GM19324 (cell line): ENCODE data around the gene PRSS16.

Source experiments
- ATAC-seq: cut with Tn5 transposase; IDR thresholded peaks from one replicate; pipeline ENCODE4 v1.9.1; 2021; ENCODE audit warnings: mild to moderate bottlenecking, moderate library complexity; ENCODE audit not compliant: unreplicated experiment, low FRiP score

The PRSS16 gene

DNA sequence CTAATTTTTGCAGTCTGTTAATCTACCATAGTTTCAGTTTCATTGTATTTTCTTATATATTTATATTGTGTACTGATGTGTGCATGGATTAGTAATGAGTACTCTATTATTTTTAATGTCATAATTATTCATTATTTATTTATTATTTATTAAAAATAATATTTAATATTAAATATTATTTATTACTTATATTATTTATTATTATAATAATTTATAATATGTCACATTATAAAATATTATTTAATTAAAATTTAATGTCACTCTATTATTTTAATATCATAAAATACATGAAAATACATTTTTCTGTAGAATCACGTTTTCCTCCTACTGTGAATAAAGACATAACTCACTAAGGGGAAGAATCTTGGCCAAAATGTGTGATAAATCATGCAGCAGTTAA, 34.1 kb downstream of the PRSS16 start:
- no peak for ATAC-seq

DNA sequence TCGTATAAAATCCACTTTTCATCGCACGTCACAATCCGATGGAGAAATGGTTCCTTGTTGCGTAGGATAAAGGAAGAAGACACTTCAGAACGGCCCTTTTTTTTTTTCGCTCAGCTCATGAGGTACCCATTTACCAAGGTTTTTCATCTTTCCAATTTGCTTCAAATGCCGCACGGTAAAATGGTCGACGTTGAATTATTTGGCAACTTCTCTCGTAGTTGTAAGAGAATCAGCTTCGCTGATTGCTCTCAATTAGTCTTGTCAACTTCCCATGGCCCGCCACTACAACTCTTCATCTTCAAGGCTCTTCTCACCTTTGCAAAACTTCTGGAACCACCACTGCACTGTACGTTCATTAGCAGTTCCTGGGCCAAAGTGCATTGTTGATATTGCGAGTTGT, 35.8 kb downstream of the PRSS16 start:
- no peak for ATAC-seq

DNA sequence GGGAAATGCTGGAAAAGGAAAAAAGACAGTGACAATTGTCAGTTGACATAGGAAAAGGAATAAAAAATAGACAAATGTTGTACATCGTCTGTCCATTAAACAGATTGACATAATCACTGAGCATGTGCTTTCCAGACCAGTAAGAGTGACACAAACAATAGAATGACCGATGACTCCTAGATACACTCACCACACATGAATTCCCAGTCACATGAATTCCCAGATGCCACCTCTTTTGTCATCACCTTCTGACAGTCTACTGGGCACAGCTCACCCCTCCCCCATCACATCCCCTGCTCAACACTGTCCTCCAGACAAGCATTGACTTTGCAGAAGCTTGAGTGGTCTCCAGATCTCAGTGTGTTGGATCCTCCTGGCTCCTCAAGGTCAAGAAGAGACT, 38.6 kb downstream of the PRSS16 start:
- ATAC-seq: no peak

DNA sequence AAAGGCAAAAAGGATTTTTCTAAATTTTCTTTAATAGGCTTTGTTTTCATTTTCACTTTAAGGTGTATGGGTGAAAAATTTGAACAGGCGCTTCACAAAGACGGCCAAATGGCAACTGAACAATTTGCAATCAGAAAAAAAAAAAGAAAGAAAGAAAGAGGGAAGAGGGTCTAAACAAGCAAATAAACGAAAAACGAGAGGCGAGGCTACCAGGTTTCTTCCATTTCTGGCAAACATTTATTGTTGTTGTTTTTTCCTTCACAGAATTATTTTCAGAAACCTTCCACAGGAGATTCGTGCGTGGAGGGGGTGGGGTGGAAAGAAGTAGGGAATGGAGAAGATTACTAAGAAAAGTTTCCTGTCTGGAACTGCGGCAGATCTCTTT, 40.2 kb downstream of the PRSS16 start:
- no peak for ATAC-seq

DNA sequence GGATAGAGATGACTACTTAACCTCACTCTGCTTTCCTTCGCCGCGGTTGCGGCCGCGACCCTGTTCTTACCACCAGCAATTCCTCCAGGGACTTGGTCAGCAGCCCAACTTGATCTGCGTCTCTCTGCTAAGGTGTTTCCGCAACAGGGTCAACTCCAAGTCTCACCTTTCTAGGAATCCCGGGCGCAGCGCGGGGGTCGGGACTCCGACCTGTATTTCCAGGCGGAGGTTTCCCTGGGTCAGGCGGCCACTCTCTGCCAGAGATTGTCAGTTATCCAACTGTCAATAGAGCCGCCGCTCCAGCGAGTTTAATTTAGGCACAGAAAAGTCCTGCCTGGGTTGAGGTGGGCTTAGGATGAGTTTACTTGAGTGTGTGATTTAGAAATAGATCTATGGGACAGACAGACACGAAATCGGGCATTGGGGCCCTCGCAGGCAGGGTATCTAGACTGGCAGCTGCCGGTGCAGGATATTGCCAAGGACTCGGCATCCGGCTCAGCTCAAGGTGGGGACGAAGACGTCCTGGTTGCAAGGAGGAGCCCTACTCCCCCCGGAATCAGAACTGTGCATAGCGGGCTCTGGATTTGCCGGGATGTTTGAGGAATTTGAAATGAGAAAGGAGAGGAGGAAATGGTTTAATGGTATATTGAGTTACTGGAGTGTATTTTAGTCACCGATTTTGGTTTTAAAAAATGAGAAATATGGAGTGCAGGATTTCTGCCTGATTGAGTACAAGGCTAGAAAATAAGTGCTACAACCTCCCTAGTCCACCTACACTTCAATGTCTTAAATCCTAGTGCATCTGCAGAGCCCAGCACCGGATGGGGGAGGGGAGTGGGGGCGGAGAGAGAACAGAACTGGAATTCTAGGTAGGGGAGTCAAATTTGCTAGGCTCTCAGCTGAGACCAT, 40.9 kb downstream of the PRSS16 start:
- ATAC-seq: no peak

DNA sequence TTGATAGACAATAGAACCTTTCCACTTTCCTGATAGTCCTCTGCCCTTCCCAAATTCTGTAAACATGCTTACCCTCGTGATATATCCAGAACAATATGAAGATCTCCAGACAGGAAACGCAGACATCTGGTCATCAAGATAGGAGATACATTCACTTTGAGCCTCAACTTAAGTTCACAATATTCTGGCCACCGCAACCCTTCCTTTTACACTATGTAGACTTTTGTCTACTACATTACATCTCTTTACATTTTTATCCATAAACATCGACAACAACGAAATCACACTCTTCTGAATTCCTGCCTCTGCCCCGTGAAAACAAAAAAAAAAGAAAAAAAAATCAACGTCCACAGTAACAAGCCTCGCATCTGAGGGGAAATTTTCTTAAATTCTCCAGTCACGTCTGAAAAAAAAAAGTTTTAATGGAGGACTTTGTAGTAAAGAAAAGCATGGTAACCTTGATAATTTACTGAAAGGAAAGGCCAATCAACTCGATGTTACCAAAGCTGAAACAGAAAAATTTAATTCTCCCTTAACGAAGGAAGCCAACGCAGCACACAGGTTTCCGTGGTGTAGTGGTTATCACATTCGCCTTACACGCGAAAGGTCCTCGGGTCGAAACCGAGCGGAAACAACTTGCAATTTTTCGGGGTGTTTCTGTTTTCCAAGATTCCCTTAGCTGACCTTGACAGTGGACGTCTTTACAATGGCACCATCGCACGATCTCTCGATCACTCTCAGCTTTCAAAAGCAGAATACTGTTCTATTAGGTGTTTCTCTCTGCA, 42.8 kb downstream of the PRSS16 start:
- no peak for ATAC-seq

DNA sequence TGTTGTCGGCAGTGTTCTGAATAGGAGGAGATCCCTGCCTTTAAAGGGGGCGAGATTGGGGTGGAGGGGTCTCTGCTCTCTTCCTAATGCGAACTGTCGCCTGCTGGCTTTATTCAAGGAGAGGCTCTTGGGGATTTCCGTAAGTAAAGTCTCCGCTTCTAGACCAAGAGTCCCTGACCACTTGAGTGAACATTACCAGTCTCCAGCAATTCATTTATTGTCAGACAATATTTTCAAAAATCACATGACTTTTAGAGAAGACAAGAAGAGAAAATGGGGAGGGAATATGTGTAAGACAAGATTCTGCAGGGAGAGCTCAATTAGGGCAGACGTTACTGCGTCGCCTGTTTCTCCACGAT, 43.3 kb downstream of the PRSS16 start:
- ATAC-seq: no peak

DNA sequence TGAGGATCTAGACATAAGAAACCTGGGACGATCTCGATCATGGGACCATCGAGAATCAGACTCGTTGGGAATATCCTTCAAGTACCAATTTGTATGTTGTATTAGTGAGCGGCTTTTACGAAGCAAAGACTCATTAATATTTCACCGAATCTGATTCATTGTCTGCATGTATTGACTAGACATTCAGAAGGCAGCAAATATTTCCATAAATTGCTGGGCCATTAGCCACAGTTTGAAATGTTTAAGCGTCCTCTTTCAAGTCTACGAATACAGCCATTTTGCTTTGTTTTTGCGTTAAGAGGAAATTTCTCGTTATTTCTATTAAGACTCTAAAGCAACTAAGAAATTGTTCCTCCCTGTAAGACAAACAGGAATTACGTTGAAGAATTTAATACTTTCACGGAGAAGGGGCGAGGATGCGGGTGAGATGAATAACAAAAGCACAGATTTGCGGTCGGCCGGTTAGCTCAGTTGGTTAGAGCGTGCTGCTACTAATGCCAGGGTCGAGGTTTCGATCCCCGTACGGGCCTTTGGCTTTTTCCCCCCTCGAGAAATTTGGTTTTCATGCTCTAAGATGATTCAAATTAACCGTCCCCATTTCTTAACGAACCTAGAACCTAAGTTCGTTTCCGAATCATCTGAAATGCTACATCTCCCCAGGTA, 46.1 kb downstream of the PRSS16 start:
- ATAC-seq: no peak

DNA sequence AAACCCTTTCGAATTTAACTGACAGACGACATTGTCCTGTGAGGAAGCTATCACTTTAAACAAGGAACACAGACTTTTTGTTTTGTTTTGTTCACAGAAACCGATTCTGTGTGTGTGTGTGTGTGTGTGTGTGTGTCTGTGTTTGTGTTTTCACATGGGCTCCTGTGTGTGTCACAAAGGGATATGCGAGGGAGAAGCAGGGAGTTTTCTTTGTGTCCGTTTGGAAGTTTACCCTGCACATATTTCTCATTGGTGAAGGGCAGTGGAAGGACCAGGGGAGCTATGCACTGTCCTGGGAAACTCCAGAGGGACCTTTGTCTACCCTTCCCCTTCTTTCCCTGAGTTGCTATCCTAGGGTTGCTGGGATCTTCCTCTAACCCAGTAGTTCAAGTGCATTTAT, 46.9 kb downstream of the PRSS16 start:
- ATAC-seq: no peak

DNA sequence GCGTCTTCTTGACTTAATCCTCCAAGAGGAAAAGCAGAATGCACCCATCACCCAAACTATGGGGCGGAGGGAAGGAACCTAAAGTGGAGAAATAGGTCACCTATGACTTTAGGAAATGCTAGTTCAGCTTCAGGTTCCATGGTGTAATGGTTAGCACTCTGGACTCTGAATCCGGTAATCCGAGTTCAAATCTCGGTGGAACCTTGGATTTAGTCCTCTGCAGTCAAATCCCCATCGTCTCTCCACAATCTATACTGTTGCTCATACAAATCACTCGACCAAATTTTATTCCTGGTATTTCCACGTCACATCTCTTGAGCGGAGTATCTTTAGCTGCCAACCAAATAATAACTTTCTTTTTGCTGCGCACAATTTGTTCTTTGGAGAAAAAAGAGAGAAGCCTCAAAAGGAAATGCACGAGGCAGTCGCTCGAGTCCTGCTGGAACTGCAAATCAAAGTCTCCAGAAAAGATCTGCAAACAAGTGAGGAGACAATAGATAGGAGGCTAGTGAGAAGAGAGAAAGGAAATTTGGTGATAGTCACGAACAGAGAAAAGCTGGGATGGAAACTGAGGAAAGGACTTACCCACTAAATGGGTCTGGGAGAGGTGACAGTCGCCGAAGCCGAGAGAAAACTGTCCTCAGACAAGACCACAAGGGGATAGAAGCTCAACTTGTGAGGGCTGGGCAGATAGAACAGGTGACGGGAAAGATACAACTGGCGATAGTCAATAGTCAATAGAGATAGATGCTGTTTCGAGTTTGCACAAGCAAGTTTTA, 48.0 kb downstream of the PRSS16 start:
- no peak for ATAC-seq

DNA sequence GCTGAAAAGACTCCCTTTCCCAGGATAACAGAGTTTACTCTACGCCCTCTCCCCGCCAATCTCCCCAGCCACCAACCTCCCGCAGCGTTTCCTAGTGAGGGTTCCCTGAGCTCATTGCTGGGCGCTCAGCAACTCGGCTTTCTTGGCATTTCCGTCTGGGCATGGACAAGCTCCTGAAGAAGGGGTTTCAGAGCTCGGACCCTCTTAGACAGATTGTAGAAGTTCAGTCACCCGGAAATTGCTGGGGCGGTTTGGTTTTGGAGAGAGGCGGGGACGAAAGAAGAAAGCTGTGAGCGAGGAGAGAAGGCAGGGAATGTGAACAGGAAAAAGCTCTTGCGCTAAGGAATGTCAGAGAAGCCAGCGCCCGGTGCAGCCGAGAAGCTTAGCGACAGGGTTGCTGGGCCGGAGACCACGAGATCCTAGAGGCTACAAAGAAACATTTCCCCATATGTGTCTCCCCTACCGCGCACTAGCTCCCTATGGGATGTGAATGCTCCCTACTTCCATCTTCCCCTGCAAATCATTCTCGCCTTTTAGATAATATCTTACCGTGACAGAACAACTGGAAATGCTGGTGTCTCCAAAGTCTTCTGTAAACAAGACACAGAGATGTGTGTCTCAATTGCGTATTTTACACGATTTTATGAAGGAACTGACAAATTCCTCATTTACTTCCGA, 48.7 kb downstream of the PRSS16 start:
- no peak for ATAC-seq

DNA sequence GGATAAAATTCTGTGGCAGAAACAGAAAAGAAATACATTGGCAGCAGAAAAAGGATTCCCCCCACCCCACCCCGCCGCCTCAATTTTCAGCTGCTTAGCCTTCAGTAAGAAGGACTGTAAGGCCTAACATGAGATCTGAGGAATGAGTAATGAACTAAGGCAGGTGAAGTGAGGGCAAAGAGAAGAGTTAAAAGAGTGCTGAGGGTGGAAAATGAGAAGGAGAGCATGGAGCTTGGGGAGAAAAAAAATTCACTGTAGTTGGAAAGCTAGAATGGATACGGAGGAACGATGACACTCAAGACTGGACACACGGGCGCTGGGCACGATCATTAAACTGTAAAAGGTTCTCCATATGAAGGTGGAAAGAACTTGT, 50.0 kb downstream of the PRSS16 start:
- no peak for ATAC-seq

DNA sequence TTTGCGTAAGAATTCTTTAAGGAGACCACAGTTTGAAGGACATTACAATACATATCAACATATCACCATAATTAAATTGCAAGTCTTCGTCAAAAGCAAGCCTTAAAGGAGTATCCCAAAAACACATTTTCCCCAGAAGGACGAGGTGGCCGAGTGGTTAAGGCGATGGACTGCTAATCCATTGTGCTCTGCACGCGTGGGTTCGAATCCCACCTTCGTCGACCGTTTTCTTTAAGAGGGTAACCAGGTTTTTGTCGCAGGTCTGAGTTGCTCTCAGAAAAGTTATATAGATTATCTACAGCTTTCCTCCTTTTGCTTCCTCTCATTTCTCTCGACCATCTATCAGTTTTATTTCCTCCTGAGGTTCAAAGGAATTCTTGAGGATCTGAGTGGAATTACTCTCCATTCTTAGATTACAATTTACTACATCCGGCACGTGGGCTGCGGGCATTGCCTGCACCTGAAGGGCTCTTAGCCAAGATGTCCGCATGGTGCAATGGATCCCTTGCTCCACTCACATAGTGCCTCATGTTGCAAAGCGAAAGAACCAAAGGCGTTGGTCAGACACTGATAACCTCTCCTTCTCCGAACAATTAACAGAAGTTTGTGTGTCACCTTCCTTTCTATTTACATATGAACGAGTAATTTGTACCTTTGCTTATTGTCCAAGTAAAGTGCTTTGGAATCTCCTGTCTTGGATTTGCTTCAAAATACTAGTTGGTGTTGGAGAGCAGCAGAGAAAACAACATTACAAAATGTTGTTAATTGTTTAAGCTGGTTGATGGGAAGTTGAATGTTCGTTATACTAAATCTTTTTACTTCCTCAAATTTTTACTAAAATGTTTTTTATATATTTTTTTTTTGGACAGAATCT, 50.6 kb downstream of the PRSS16 start:
- no peak for ATAC-seq

DNA sequence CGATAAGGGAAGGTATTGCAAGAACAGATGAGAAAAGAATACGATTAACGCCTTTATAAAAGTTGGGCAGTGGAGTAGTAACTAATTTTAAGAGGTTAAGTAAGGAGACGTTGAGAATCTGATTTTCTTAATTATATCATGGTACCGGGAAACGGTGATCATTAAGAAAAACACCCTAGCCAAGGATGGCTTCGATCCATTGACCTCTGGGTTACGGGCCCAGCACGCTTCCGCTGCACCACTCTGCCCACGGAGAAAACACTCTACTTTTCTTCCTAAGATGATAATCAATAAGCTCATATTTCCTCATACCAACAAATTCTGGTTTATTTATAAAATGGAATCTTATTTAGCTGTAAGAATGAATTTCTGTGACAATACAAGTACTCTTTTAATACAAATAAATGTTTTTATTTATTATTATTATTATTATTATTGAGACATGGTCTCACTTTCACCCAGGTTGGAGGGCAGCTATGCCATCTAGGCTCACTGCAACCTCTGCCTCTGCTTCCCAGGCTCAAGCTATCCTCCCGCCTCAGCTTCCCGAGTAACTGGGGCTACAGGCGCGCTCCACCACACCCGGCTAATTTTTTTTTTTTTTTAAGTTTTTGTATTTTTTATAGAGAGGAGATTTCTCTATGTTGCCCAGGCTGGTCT, 56.2 kb downstream of the PRSS16 start:
- ATAC-seq: no peak
